ENCODE data around the gene CTNND2.

- TF ChIP-seq EZH2 (IDR thresholded peaks at IDR 0.05; ENCODE audit: borderline replicate concordance, low read depth, low read length, severe bottlenecking), result no peak
- no peak for TF ChIP-seq CTCF (IDR thresholded peaks at IDR 0.05; ENCODE audit: borderline replicate concordance, extremely low read depth, low read length, poor library complexity, severe bottlenecking)
Measured at GRCh38 chr5:11378461-11378860, 525.8 kb downstream of the CTNND2 start.

Measured in DND-41 (cell line).